HepG2 (cell line): ENCODE results near the gene VAT1L.

Experiments used
- AKAP8 ChIP-seq: sonication (generic); formaldehyde crosslinking; IDR thresholded peaks from 2 replicates; pipeline ENCODE4 v1.5.1; 2020; ENCODE audit warnings: mild to moderate bottlenecking, missing genetic modification reagents
- CBFB ChIP-seq: sonication (generic); formaldehyde crosslinking; IDR thresholded peaks from 2 replicates; pipeline ENCODE4 v1.4.0; 2020; ENCODE audit warnings: missing genetic modification reagents
- EZH2 ChIP-seq: conservative IDR thresholded peaks from 2 replicates; pipeline ENCODE4 v1.6.1; 2012; ENCODE audit warnings: mild to moderate bottlenecking, low read depth, low read length, moderate library complexity
- NFYC ChIP-seq: IDR thresholded peaks from 2 replicates; pipeline ENCODE4 v1.6.1; 2016; ENCODE audit warnings: missing genetic modification reagents, missing compliant biosample characterization
- POLR2AphosphoS2 ChIP-seq: IDR thresholded peaks from 2 replicates; pipeline ENCODE4 v1.6.1; 2011; ENCODE audit warnings: low read depth, low read length, improper control_type of control experiment
- SETDB1 ChIP-seq: sonication (generic); formaldehyde crosslinking; IDR thresholded peaks from 2 replicates; pipeline ENCODE4 v1.5.1; 2020; ENCODE audit warnings: missing genetic modification reagents, mild to moderate bottlenecking, borderline replicate concordance
- ZNF24 ChIP-seq: fragments of 450-650 bp; IDR thresholded peaks from 2 replicates; pipeline ENCODE4 v1.6.1; 2017; ENCODE audit warnings: antibody characterized with exemption, mild to moderate bottlenecking
- ZNF431 ChIP-seq: sonication (generic); formaldehyde crosslinking; IDR thresholded peaks from 2 replicates; pipeline ENCODE4 v1.9.0; 2022; ENCODE audit warnings: missing genetic modification reagents, low read depth, mild to moderate bottlenecking, borderline replicate concordance
- ZNF577 ChIP-seq: sonication (generic); formaldehyde crosslinking; IDR thresholded peaks from 2 replicates; pipeline ENCODE4 v1.4.0; 2020; ENCODE audit warnings: mild to moderate bottlenecking, low read depth, missing genetic modification reagents, borderline replicate concordance
- TF ChIP-seq, protein P1 (sequence below): sonication (generic); formaldehyde crosslinking; IDR thresholded peaks from 2 replicates; pipeline ENCODE4 v1.5.0; 2020; ENCODE audit warnings: mild to moderate bottlenecking, missing genetic modification reagents, moderate library complexity
- TF ChIP-seq, protein P2 (sequence below): sonication (generic); formaldehyde crosslinking; IDR thresholded peaks from 2 replicates; pipeline ENCODE4 v1.4.0; 2020; ENCODE audit warnings: missing genetic modification reagents
- TF ChIP-seq, protein P3 (sequence below): sonication (generic); formaldehyde crosslinking; IDR thresholded peaks from 2 replicates; pipeline ENCODE4 v1.4.0; 2020; ENCODE audit warnings: missing genetic modification reagents
- TF ChIP-seq, protein P4 (sequence below): sonication (generic); formaldehyde crosslinking; IDR thresholded peaks from 2 replicates; pipeline ENCODE4 v1.9.0; 2021; ENCODE audit warnings: missing genetic modification reagents, borderline replicate concordance

DNA sequence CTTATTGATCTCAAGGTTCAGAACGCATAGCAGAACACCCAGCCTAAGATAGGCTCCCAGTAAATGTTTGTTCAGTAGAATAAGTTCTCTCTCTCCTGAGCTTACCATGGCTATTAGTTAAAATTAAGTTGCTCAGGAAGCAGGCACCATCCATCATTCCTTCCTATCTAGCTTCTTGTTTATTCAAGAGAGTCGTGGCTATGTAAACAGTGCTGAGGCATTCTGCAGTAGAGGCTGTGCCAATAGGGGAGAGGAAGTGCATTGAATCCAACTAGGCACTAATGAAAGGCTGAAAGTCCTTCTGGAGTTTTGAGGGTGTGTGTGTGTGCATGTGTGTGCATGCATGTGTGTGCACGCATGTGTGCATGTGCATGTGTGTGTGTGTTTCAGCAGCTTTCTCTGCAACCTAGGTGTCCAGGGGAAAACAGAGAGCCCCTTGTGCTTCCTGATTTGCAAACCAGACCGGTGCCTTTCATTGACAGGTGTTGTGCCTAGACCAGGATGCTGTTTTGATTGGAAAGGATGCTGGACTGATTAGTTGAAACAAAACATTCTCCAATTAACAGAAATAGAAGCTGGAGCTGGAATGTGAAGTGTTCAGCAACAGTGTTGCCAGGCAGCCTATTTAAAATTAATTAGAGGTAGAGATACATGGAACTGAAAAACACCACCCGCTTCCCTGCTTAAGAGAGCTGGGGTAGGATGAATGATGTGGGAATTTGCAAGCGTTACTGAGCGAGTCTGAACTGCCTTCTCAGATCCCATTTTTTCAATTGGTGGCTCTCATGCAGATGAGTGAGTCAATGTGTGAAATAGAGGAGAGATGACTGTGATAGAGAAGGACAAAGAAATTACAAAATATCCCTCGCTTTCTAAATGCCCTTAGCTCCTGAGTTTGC, 130.7 kb downstream of the VAT1L start:
- TF ChIP-seq ZNF431 (CRISPR knock-in tag) (no peak), NFYC (CRISPR knock-in tag) (no peak), CBFB (CRISPR knock-in tag) (no peak), AKAP8 (CRISPR knock-in tag) (no peak), EZH2 (no peak), SETDB1 (no peak), ZNF24 (no peak), POLR2AphosphoS2 (no peak), ZNF577 (no peak)
- TF ChIP-seq, protein P1, sequence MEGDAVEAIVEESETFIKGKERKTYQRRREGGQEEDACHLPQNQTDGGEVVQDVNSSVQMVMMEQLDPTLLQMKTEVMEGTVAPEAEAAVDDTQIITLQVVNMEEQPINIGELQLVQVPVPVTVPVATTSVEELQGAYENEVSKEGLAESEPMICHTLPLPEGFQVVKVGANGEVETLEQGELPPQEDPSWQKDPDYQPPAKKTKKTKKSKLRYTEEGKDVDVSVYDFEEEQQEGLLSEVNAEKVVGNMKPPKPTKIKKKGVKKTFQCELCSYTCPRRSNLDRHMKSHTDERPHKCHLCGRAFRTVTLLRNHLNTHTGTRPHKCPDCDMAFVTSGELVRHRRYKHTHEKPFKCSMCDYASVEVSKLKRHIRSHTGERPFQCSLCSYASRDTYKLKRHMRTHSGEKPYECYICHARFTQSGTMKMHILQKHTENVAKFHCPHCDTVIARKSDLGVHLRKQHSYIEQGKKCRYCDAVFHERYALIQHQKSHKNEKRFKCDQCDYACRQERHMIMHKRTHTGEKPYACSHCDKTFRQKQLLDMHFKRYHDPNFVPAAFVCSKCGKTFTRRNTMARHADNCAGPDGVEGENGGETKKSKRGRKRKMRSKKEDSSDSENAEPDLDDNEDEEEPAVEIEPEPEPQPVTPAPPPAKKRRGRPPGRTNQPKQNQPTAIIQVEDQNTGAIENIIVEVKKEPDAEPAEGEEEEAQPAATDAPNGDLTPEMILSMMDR: no peak
- TF ChIP-seq, protein P2, sequence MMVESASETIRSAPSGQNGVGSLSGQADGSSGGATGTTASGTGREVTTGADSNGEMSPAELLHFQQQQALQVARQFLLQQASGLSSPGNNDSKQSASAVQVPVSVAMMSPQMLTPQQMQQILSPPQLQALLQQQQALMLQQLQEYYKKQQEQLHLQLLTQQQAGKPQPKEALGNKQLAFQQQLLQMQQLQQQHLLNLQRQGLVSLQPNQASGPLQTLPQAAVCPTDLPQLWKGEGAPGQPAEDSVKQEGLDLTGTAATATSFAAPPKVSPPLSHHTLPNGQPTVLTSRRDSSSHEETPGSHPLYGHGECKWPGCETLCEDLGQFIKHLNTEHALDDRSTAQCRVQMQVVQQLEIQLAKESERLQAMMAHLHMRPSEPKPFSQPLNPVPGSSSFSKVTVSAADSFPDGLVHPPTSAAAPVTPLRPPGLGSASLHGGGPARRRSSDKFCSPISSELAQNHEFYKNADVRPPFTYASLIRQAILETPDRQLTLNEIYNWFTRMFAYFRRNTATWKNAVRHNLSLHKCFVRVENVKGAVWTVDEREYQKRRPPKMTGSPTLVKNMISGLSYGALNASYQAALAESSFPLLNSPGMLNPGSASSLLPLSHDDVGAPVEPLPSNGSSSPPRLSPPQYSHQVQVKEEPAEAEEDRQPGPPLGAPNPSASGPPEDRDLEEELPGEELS (CRISPR knock-in tag): no peak
- TF ChIP-seq, protein P3, sequence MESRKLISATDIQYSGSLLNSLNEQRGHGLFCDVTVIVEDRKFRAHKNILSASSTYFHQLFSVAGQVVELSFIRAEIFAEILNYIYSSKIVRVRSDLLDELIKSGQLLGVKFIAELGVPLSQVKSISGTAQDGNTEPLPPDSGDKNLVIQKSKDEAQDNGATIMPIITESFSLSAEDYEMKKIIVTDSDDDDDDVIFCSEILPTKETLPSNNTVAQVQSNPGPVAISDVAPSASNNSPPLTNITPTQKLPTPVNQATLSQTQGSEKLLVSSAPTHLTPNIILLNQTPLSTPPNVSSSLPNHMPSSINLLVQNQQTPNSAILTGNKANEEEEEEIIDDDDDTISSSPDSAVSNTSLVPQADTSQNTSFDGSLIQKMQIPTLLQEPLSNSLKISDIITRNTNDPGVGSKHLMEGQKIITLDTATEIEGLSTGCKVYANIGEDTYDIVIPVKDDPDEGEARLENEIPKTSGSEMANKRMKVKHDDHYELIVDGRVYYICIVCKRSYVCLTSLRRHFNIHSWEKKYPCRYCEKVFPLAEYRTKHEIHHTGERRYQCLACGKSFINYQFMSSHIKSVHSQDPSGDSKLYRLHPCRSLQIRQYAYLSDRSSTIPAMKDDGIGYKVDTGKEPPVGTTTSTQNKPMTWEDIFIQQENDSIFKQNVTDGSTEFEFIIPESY (CRISPR knock-in tag): no peak
- TF ChIP-seq, protein P4, sequence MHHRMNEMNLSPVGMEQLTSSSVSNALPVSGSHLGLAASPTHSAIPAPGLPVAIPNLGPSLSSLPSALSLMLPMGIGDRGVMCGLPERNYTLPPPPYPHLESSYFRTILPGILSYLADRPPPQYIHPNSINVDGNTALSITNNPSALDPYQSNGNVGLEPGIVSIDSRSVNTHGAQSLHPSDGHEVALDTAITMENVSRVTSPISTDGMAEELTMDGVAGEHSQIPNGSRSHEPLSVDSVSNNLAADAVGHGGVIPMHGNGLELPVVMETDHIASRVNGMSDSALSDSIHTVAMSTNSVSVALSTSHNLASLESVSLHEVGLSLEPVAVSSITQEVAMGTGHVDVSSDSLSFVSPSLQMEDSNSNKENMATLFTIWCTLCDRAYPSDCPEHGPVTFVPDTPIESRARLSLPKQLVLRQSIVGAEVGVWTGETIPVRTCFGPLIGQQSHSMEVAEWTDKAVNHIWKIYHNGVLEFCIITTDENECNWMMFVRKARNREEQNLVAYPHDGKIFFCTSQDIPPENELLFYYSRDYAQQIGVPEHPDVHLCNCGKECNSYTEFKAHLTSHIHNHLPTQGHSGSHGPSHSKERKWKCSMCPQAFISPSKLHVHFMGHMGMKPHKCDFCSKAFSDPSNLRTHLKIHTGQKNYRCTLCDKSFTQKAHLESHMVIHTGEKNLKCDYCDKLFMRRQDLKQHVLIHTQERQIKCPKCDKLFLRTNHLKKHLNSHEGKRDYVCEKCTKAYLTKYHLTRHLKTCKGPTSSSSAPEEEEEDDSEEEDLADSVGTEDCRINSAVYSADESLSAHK (CRISPR knock-in tag): no peak
